GM19455 (cell line): ENCODE data around the gene SIRPG.
"Not testable (repeated sequence)": the region's sequence is repeated elsewhere in the genome, so short reads cannot be mapped to it uniquely, and the experiment has no call there.

Experiments
- ATAC-seq: cut with Tn5 transposase; IDR thresholded peaks from one replicate; pipeline ENCODE4 v1.9.1; 2021; ENCODE audit not compliant: unreplicated experiment

SIRPG gene

DNA sequence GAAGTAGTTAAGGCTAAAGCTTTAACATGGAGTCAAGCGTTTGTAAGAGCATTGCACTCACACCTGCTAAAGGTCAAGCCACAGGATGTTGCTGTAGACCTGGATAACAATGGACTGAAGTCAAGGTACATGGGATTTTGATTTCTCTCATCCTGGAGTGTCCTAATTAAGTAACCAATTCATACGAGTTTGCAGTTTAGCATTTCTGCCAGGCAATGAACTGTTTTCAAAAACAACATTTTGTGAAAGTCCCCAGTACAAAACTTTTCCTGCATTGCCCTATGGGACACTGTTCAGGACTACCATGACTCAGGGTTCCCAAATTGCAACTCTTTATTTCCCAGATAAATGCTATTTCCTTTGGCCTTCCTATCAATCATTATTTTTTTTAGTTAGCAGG lies 20.4 kb downstream of the SIRPG start:
- ATAC-seq: no peak

DNA sequence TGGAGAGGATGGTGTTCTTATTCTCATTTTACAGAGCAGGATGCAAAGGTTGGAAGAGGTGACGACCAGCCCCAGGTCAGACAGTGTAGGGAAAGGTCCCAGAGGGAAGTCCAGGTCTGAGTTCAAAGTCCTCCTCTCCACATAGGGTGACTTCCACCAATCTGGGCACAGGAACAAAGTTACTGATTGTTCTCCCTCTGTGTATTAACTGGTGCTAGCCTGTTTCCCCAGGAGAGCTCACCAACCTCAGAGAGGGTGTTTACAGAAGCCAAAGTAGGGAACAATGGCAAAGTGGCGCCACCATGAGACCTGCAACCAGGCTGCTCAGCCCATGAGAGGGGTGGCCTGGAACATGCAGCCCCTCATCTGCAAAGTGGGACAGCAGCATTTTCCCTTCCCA lies 21.0 kb downstream of the SIRPG start:
- no peak for ATAC-seq

DNA sequence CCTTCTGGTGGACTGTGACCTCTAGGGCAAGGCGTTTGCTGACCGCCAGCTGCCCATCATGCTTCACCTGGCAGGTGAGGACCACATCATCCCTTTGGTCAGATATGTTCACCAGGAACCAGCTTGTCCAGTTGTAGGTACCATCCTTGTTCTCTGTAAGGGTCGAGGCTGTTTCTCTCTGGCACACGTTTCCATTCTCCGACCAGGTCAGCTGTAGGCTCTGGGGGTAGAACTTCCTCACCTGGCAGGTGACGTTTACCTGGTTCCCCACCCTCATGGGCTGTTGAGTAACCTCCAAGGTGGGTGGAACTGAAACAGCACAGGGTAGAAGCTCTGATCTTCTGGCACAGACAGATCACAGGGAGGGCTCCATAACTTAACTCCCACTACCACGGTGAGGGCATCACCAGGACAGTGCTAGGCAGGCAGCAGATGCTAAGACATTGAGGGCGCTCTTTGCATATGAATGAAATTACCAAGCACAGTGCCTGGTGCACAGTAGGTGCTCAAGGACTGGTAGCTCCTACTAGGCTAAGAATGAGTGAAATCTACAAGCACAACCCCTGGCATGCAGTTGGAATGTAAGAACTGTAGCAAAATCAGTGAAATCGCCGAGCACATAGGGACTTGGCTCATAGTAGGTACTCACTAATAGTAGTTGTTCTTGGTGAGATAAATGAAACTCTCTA lies 22.1 kb downstream of the SIRPG start:
- ATAC-seq: no peak

DNA sequence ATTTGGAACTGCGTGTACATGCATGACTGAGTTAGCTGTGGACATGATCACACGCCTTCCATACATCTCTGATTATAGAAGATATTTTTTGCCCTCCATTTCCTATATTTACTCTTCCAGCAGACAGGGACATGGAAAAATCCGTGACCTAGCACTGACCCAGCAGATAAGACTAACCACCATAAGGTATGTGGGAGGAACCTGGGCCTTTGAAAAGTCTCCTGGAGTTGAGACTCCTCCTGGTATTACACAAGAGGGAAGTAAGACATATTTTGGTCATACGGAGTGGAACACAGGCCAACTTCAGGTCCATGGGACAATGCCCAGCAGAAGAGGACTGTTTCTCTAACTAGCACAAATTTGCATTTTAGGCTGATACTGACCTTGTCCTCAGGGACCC lies 24.0 kb downstream of the SIRPG start:
- ATAC-seq: no peak

DNA sequence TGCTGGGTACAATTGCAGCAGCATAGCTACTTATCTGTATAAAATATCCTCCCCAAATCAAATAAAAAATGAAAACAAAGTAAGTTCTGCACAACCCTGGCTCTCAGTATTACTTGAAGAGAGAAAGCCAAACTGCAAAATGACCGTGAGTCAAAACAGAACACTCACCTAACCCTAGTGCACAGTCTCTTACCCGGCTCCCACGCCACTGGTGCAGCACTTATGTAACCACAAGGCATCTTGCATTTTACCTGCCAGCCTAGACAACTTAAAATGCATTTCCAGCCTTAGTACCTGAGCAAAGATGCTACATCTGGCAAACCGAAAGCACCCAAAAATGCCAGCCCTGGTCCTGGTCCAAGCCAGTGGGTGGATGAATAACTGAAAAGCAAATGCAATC lies 25.4 kb downstream of the SIRPG start:
- no peak for ATAC-seq

DNA sequence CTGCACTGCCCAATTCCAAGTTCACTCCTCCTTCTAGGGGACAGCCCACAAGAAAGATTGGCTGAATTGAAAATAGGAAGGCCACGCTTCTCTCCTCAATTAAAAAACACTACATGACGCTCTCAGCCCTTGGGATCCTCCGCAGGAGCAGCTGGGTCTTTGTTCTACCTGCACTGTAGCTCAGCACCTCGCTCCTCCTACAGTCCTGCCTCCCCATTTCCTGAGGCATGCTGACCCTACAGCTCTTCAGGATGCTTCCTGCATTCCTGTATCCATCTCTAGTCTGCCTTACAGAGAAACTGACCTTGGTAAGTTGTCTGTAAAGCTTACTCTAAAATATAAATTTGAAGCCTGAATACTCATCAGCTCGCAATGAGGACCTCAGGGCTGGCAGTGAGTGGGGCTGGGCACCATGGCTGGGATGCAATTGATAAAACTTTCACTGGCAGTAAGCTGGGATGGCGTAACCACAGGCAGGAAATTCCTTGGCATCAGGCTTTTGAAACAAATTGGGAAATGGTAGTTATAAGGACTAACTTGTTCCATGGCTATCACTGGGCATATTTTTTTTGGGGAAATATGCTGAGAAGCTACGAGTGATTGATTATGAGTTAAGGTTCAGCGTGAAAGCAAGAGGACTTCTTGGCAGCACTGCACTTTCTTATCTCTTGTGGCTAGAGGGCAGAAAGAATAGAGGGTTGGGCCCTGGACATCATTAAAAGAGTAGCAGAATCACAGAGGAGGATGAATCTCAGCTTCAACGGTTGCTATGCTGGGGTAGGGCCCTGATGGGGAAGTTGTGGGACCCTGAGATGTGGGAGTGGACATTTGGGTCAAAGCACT lies 26.0 kb downstream of the SIRPG start:
- no peak for ATAC-seq

DNA sequence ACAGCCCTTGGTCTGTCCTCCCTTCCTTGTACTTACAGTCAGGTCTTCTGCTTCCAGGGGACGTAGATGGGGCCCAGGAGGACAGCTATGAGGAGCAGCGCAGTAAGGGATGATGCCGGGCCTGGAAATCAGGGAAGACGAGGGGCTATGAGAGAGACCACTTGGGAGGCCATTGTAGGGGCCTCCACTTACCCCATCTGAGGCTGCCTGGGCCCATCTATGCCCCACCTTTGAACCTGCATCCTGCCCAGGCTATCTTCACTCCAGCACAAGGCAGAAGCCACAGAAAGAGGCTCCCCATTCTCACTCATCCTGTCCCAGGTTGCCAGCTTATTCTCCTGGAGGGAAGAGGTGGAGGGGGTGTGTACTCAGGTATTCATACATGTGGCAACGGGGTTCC lies 27.4 kb downstream of the SIRPG start:
- ATAC-seq: no peak

DNA sequence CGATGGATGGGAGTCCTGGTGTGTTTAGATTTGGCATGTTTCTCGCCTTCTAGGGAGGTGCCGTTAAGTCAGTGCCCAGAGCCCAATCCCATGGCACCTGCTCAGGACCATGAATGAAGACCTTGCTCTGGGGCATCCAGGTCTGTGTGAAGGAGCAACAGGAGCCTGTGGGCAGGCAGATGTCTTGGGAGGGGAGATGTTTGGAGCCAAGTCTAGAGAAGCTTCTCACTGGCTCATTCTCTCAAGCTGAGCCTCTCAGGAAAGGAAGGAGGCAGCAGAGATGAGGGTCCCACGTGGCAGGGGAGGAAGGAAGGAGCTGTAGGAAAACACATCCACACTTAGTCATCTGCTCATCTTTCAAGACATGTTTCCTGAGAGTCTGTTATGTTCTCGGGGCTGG lies 28.3 kb downstream of the SIRPG start:
- ATAC-seq: no peak

DNA sequence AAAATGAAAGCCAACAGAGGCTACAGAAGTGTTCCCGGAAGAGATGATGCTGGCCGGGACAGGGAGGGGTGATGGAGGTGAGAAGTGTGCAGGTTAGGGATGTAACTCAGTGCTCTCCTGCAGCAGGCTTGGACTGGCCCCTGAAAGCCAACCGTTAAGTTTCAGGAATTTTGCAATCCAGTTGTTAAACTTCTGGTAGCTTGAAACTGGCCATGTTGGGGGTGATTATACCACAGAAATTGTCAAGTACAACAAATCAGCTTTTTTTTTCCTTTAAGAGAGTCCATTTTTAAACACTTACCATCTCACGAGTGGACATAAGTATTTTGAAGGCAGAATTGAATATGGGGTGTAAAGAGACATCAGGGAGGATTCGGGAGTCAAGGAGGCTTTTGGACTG lies 29.0 kb downstream of the SIRPG start:
- ATAC-seq: no peak

DNA sequence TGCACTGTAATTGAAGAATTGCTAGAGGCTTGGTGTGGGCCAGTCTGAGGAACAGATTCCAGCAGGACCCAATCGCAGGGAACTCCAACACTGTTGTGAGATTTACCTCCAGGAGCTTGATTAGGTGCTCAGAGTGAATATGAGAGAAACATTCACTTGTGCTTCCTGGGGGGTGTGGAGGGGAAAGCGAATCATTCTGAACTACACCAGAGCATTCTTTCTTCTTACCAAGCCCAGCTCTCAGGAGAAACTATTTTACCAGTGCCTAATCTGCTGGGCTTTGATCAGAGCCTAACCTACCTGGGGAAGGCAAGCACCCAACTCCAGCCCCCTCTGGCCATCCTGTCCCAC lies 30.4 kb downstream of the SIRPG start:
- no peak for ATAC-seq

DNA sequence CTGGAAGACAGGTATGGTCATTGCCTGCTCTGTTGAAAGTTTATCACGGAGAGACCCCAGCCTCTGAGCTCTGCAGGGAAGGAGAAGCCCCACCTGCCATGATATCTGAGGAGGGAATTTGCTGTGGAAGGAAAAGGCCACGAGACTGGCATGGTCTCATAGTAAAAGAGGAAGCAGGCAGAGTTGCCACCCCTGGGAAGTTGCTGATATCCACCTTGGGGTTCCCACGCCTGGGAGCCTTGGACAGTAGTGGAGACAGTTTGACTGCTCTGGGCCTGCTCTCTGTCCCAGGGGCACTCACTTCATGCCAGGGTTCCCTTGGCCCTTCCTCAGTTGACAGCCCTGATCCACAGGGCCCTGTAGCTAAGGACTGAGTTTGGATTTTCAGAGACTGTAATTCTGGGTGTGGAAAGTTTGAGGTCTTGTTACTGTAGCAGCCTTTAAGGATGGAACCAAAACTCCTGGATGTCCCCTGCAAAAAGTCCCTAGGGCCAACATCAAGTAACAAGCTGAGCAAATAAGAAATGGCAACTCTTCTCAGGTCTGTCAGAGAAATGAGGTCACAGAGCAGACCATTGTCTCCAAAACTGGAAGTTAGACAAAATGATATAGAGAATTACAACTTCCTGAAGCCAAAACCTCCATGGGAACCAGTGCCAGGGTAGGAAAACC lies 30.9 kb downstream of the SIRPG start:
- ATAC-seq: no peak

DNA sequence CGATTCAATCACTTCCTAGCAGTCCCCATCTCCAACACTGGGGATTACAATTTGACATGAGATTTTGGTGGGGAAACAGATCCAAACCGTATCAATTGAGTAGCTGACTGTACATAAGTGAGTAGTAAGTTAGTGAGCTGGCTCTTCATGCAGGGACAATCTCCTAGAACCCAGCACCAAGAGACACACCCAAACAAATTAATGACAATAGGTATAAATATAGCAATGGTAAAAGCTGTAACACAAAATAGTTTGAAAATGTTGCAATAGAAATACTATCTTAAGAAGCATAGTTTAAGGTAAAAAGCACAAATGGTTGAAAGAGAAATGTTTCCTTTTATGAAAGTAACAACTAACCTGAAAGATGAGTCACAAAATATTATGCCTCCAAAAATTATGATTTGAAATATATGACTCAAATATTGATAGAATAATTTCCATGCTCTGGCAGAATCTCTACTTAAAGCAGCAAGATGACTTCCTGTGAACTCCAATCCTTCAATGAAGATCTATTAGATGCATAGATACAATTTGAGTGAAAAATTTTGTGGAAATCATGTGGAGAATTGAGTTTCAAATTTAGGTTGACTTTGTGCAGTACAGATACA lies 32.4 kb downstream of the SIRPG start:
- ATAC-seq: no peak

DNA sequence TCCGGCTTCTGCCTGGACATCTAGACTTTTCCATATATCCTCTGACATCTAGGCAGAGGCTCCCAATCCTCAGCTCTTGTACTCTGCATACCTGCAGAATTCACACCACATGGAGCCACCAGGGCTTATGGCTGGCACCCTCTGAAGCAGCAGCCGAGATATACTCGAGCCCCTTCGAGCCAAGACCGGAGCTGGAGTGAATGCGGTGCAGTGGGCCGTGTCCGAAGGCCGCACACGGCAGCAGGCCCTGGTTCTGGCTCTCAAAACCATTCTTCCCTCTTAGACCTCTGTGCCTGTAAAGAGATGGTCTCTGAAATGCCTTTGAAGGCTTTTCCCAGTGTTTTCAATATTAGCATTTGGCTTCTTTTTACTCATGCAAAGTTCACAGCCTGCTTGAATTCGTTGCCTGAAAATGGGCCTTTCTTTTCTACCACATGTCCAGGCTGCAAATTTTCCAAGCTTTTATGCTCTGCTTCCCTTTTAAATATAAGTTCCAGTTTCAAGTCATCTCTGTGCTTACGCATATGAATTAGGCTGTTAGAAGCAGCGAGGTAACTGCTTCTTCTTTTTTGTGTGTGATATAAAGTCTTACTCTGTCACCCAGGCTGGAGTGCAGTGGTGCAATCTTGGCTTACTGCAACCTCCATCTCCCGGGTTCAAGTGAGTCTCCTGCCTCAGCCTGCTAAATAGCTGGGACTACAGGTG lies 33.9 kb downstream of the SIRPG start:
- ATAC-seq: no peak

DNA sequence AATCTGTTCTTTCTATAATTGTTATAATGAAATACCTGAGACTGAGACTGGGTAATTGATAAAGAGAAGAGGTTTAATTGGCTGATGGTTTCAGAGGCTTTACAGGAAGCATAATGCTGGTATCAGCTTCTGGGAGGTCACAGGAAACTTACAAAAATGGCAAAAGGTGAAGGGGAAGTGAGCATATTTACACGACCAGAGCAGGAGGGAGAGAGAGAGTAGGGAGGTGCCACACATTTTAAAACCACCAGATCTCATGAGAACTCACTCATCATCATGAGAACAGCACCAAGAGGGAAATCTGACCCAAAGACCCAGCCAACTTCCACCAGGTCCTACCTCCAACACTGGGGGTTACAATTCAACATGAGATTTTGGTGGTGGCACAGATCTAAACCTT lies 35.1 kb downstream of the SIRPG start:
- ATAC-seq: no peak

DNA sequence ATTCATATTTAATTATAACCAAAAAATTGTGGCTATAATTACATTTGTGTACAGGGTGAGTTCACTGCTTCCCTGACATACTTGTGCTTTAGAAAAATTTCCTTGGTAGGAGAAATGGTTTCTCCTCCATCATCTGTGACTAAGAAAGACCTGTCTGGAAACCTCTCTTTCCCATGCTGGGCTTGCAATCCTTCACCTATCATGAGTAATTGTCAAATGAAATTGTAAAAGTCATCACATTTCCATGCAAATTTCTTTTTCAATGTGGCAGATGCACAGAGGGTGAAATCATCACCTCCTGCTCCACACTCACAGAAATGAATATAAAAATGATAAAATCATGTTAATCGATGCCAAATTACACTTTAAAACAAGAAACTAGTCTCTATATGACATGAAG lies 36.3 kb downstream of the SIRPG start:
- no peak for ATAC-seq

DNA sequence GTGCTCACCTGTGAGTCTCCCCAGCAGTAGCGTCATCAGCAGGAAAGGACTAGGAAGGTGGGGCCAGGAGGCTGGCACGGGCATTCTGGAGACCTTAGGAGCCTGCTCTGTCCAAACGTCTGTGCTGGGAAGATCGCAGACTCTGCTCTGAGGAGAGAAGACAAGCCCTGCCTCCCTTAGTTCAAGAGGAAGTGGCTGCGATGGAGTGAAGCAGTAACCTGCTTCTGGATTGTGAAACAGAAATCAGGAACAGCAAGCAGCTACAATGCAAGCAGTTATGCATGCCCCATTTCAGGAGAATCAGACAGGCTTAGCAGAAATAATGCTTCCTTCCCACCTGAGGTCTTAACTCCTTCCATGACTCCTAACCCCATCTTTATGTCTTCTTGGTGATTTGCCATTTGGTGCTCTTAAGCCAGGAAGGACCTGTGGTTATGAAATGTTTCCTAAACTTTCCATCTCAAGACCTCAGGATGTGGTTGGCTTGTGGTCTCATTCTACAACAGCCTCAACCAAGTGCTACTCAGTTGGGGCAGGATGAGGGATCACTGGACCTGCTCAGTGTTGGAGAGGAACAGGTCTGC lies 37.6 kb downstream of the SIRPG start, which contains the start of gene SIRPB1:
Gene SIRPB1, minus strand, starts transcription at position 149 of the 584 bp plus-strand sequence. Its CDS starts 65 bp downstream, at position 84.
- ATAC-seq: no peak

DNA sequence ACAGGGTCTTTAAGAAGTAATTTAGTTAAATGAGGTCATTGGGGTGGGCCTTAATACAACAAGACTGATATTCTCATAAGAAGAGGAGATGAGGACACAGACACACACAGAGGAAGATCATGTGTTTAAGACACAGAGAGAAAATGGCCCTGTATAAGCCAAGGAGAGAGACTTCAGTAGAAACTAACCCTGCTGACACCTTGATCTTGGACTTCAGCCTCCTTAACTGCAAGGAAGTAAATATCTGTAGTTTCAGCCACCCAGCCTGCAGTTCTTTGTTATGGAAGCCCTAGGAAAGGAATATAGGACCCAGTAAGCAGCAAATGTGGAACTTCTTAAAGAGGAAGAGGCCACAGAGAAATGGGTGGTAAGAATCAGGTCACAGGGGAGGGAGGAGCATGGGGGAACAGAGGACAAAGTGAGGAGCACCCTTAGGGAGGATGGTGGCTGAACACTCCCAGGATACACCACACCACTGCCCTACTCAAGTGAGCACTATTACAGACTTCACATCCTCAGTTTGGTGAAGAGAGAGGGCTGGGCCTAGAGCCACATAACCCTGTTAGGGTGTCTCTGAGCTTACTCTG lies 38.5 kb downstream of the SIRPG start:
- no peak for ATAC-seq

DNA sequence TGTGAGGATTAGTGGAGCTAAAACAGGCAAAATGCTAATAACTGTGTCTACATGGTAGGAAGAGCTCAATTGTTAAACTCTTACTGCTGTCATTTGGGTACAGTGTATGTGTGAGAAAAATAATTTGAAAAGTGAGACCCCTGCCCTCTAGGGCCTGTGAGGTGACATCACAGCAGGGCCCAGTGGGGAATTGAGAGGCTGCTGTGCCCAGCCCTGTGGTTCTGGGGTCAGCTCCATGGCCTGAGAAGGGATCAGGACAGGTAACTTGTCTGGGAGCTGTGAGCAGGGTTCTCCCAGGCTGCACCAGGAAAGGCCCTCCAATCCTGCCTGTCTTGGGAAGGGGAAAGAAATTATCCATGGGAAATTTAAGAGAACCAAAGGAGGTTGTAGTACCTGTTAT lies 39.1 kb downstream of the SIRPG start:
- ATAC-seq: no peak

DNA sequence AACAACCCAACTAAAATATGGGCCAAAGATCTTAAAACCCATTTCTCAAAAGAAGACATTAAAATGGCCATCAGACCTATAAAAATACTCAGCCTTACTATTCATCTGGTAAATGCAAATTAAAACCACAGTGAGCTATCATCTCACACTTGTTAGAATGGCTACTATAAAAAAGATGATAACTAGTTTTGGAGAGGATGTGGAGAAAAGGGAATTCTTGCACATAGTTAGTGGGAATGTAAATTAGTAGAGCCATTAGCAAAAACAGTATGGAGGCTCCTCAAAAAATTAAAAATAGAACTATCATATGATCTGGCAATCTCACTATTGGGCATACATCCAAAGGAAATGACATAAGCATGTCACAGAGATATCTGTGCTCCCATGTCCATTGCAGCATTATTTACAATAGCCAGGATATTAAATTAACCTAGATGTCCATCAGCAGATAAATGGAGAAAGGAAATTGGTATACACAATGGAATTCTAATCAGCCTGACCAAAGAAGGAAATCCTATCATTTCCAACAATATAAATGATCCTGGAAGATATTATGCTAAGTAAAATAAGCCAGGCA lies 40.6 kb downstream of the SIRPG start:
- no peak for ATAC-seq

DNA sequence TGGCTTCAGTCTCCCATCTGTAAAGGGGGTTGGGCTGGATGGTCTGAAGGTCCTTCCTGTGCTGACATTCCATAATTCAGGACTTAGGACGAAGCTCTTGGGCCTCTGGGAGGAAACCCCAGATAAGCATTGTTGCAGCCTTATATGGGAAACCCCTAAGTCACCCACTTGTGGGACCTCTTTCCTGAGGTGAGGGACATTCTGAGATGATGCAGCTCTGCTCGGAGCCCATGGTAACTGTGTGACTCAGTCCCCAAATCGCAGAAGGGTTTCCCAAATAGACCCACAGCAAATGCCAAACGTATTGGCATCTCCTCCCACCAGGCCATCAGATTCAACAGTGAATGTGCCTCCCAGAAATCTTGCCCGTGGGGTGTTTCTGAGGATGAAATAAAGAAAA lies 47.2 kb downstream of the SIRPG start:
- not testable (repeated sequence) for ATAC-seq
